BJ (cell line): ENCODE results near the gene PMM1. TPM values are rescaled to one million over a fixed set of nuclear protein-coding genes. Genes with fewer than 3 reads are reported as not detected.
A peak's percentile ranks its signal among the peaks of the same experiment; 100 is the strongest.
"Not testable (repeated sequence)": the region's sequence is repeated elsewhere in the genome, so short reads cannot be mapped to it uniquely, and the experiment has no call there.

Experiments used
- CTCF ChIA-PET: fragments of 350-600 bp; formaldehyde crosslinking; extraction: SDS; loops from one replicate; lab custom pipeline; 2021; ENCODE audit warnings: antibody characterized with exemption, inconsistent platforms; lab: Yijun Ruan, JAX
- POLR2A ChIA-PET: fragments of 300-600 bp; sonication (Branson Sonifier 250); formaldehyde crosslinking; extraction: SDS; loops from one replicate; lab custom pipeline; 2021; ENCODE audit warnings: antibody characterized with exemption; lab: Charles Lee
- DNase-seq: peaks from one replicate; pipeline ENCODE4 v3.0.0-alpha.2; 2011; ENCODE audit warnings: low read depth
- H3K27me3 ChIP-seq: 2 replicates; pipeline ENCODE4 v1.6.0; 2011; ENCODE audit warnings: low read length; ENCODE audit not compliant: control insufficient read depth, insufficient read depth
- H3K36me3 ChIP-seq: 2 replicates; pipeline ENCODE4 v1.5.1; 2011; ENCODE audit warnings: low read length; ENCODE audit not compliant: control insufficient read depth, insufficient read depth
- H3K4me3 ChIP-seq: 2 replicates; pipeline ENCODE4 v1.5.1; 2011; ENCODE audit warnings: low read depth, mild to moderate bottlenecking, control low read depth, low read length
- polyA plus RNA-seq: library from polyadenylated mRNA; depleted of rRNA; stranded (reverse); fragments of >200 nt; gene quantifications from 2 replicates; pipeline ENCODE4 v1.2.3, GENCODE V29; 2011
- TF ChIP-seq, protein P1 (sequence below): IDR thresholded peaks from 2 replicates; pipeline ENCODE4 v1.5.1; 2011; ENCODE audit warnings: low read depth, mild to moderate bottlenecking, control low read depth, inconsistent platforms, low read length, moderate library complexity; ENCODE audit not compliant: insufficient read depth

The PMM1 gene
- polyA plus RNA-seq, 1 experiment = 109 TPM

DNA sequence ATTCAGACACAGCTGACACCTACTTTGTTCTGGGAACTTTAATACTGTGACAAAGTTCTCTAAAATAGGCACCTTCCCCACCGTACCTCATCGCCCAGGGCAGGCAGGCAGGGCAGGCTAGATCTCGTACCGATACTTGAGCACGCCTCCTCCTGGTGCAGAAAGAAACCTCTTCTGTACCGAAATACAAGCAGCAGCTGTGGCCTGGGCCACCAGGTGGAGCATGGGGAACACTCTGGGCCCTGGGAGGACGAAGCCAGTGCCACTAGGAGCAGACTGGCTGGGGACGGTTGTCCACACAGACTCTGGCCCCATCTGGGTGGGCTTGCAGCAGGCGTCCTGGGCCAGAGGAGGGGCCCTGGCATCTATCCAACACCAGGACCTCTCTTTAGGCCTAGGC, 12.8 kb downstream of the PMM1 start:
- Histone ChIP-seq H3K27me3 (no peaks in the 10 kb centered on the region), H3K4me3 (no peak overlapping the region), H3K36me3 (peaks cover 34% of the 10 kb centered on the region)
- TF ChIP-seq, protein P1, sequence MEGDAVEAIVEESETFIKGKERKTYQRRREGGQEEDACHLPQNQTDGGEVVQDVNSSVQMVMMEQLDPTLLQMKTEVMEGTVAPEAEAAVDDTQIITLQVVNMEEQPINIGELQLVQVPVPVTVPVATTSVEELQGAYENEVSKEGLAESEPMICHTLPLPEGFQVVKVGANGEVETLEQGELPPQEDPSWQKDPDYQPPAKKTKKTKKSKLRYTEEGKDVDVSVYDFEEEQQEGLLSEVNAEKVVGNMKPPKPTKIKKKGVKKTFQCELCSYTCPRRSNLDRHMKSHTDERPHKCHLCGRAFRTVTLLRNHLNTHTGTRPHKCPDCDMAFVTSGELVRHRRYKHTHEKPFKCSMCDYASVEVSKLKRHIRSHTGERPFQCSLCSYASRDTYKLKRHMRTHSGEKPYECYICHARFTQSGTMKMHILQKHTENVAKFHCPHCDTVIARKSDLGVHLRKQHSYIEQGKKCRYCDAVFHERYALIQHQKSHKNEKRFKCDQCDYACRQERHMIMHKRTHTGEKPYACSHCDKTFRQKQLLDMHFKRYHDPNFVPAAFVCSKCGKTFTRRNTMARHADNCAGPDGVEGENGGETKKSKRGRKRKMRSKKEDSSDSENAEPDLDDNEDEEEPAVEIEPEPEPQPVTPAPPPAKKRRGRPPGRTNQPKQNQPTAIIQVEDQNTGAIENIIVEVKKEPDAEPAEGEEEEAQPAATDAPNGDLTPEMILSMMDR = peak; percentile 71
- DNase-seq = no peak
- ChIA-PET POLR2A (no interaction called here), CTCF (interaction anchor here (1.0 to 2.3 kb wide), 7 partner anchors 8 to 36 kb away, joined by 3 to 16 read pairs (median 6); partner anchors contain the start of genes CSDC2 and PMM1)

DNA sequence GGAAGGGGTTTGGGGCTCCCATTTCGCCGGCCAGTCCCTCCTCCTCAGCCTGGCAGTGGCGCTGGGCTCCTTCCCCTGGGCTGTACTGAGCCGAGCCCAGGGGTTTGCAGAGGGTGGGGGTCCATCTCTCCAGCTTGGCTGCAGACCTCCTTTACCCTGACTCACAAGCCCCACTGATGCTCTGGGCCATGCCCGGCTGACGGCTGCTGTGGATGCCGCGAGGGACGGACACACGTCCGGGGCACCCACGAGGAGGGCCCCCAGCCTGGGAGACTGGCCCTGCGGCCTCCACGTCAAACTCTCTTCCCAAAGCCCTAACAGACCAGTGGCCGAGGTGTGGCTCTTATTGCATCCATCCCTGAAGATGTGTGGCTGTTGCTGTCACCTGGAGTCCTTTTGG, 14.1 kb downstream of the PMM1 start:
- H3K27me3 ChIP-seq = no peaks in the 10 kb centered on the region
- DNase-seq = no peak
- POLR2A ChIA-PET = no interaction called here
- no peak overlapping the region for H3K4me3 ChIP-seq
- CTCF ChIA-PET = interaction anchor here (2.3 kb wide), 1 partner anchor 22 kb away, joined by 16 read pairs; no protein-coding TSS in a partner anchor
- TF ChIP-seq, protein P1 = no peak
- H3K36me3 ChIP-seq = peaks cover 34% of the 10 kb centered on the region

DNA sequence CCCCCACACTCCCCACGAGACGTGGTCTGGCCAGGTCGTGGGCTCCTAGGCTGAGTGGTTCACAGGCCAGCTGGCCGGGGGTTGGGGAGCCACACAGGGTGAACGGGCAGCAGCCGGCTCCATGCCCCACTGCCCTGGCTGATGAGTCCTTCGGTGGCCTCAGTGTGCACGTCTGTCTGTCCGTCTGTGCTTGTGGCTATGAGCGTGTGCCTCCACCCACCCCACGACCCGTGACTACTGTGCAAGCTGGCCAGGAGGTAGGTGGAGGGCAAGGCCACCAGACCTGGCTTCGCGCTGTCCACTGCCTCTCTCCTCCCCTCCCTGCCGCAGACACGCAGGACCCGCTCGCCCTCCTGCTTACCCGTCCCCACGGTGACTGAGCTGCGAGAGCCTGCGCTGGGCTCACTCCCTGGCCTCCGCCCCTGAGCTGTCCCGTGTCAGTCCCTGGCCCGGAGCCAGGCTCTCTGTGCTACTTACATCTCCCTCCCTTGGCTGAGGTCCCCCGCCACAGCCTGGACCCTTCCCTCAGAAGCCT, 14.7 kb downstream of the PMM1 start:
- Histone ChIP-seq H3K36me3 (peaks cover 31% of the 10 kb centered on the region), H3K27me3 (no peaks in the 10 kb centered on the region), H3K4me3 (no peak overlapping the region)
- no peak for DNase-seq
- CTCF ChIA-PET = no interaction called here
- TF ChIP-seq, protein P1 = no peak
- POLR2A ChIA-PET = no interaction called here

DNA sequence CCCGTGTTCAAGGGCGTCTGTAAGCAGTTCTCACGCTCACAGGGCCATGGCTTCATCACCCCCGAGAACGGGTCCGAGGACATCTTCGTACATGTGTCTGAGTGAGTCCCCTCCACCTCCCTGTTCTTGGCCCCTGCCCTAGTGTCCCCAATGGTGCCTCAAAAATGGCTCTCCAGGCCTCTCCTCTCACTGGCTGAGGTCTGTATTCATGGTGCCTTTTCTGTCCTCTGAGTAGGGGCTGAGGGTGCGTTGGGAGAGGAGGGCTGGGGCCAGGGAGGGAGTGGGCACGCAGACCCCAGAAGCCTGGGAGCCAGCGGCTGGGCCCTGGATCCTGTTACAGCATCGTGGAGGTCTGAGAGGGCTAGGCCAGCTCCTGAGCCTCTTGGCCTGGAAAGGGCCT, 16.0 kb downstream of the PMM1 start:
- TF ChIP-seq, protein P1 = no peak
- no peak overlapping the region for H3K4me3 ChIP-seq
- H3K27me3 ChIP-seq = no peaks in the 10 kb centered on the region
- H3K36me3 ChIP-seq = peaks cover 22% of the 10 kb centered on the region
- DNase-seq = no peak
- CTCF ChIA-PET = interaction anchor here (0.6 to 1.3 kb wide), 4 partner anchors 9 to 30 kb away, joined by 3 to 6 read pairs (median 4); partner anchors contain the start of gene POLR3H
- POLR2A ChIA-PET = no interaction called here

DNA sequence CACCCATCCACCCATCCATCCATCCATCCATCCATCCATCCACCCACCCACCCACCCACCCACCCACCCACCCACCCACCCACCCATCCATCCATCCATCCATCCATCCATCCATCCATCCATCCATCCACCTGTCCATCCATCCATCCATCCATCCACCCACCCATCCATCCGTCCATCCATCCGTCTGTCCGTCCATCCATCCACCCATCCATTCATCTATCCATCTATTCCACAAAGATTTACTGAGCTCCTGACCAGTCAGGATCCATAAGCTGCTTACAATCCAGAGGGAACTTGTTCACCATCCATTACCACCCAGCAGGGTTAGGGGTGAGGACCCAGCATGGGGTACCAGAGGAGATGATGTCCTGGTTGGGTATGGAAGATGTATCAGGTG, 17.3 kb downstream of the PMM1 start:
- CTCF ChIA-PET = interaction anchor here (0.7 kb wide), 1 partner anchor 10 kb away, joined by 3 read pairs; no protein-coding TSS in a partner anchor
- H3K4me3 ChIP-seq, DNase-seq, H3K27me3 ChIP-seq: not testable (repeated sequence)
- H3K36me3 ChIP-seq = peaks cover 15% of the 10 kb centered on the region
- POLR2A ChIA-PET = interaction anchor here (1.1 kb wide), 1 partner anchor 17 kb away, joined by 3 read pairs; the partner anchor contains the start of gene PMM1
